Erythroblast (primary cell): ENCODE measurements around the gene GIGYF2.

Source experiments
- GATA1 ChIP-seq: IDR thresholded peaks from 2 replicates; pipeline ENCODE4 v1.6.1; 2011; ENCODE audit warnings: low read depth, mild to moderate bottlenecking, control low read depth, low read length, moderate library complexity
- POLR2A ChIP-seq: IDR thresholded peaks from 2 replicates; pipeline ENCODE4 v1.6.1; 2011; ENCODE audit warnings: mild to moderate bottlenecking, low read length

- TF ChIP-seq POLR2A (no peak), GATA1 (no peak)
Measured at GRCh38 chr2:232894251-232894650, 197.1 kb downstream of the GIGYF2 start.
